HG02981 (cell line): Measurements from ENCODE around the gene MKNK2.

Experiments used
- ATAC-seq: cut with Tn5 transposase; IDR thresholded peaks from one replicate; pipeline ENCODE4 v1.9.1; 2021; ENCODE audit warnings: mild to moderate bottlenecking, moderate library complexity; ENCODE audit not compliant: unreplicated experiment

MKNK2 gene

DNA sequence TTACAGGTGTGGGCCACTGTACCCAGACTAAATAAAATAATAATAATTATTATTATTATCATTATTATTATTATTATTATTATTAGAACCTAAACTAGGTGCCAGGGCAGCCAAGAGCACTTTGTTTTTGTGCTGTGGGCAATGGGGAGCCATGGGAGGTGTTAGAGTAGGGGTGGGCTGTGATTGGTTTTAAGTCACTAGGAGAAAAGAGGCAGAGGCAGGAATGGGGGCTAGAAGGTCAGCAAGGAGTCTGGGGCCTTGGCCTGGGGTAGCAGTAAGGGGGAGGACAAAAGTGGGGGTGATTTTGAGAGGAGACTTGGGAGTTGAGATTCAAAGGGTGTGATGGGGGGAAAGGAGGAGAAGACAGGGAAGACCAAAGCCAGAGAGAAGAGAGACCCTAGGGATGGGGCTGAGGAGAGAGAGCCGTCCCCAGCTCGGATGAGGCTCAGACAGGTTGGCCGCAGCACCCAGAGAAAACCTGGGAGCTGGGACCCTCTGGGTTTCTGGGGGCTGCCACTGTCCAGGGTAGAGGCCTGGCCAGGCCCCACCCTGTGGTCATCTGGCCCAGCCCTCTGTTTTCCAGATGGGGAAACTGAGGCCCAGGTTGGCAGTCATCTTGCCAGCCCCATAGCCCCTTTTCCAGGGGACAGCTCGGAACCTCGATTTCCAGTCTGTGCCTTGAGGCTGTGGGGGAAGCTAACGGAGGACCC lies 17.8 kb downstream of the MKNK2 start:
- no peak for ATAC-seq

- no peak for ATAC-seq
Measured at GRCh38 chr19:2032296-2032941, 18.6 kb downstream of the MKNK2 start.

DNA sequence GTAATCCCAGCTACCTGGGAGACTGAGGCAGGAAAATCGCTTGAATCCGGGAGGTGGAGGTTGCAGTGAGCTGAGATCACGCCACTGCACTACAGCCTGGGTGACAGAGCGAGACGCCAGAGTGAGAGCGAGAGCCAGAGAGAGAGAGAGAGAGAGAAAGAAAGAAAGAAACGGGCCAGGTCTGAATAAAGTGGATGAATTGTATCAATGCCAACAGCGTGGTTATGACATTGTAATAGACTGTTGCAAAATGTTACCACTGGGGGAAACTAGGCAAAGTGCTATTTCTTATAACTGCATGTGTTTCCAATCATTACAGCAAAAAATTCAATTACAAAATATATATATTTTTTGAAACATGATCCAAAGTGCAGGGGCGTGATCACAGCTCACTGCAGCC lies 23.7 kb downstream of the MKNK2 start:
- ATAC-seq = no peak

DNA sequence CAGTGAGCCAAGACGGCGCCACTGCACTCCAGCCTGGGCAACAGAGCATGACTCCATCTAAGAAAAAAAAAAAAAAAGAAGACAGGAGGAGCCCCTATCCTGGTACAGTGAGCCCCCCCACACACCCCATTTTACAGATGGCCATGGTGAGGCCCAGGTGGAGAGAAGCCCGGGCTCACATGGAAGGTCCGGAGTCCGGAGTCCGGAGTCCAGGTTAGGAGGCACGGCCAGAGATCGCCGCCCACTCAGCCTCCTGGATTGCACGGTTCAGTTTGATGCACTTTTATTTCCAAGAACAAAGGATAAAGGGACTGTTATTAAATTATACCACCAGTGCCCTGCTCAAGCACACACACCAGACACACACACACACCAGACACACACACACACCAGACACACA lies 24.3 kb downstream of the MKNK2 start:
- ATAC-seq = no peak

DNA sequence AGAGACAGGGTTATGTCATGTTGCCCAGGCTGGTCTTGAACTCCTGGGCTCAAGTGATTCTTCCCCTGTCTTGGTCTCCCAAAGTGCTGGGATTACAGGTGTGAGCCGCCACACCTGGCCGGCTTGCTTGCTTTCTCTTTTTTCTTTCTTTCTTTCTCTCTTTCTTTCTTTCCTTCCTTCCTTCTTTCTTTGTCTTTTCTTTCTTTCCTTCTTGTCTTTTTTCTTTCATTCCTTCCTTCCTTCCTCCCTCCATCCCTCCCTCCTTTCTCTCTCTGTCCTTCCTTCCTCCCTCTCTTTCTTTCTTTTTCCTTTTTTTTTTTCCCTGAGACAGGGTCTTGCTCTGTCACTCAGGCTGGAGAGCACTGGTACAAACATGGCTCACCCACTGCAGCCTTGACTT lies 28.8 kb downstream of the MKNK2 start:
- ATAC-seq = no peak

GRCh38 chr19:2021453-2022140 lies 29.4 kb downstream of the MKNK2 start:
- no peak for ATAC-seq

GRCh38 chr19:2018752-2019151 lies 32.3 kb downstream of the MKNK2 start:
- no peak for ATAC-seq

DNA sequence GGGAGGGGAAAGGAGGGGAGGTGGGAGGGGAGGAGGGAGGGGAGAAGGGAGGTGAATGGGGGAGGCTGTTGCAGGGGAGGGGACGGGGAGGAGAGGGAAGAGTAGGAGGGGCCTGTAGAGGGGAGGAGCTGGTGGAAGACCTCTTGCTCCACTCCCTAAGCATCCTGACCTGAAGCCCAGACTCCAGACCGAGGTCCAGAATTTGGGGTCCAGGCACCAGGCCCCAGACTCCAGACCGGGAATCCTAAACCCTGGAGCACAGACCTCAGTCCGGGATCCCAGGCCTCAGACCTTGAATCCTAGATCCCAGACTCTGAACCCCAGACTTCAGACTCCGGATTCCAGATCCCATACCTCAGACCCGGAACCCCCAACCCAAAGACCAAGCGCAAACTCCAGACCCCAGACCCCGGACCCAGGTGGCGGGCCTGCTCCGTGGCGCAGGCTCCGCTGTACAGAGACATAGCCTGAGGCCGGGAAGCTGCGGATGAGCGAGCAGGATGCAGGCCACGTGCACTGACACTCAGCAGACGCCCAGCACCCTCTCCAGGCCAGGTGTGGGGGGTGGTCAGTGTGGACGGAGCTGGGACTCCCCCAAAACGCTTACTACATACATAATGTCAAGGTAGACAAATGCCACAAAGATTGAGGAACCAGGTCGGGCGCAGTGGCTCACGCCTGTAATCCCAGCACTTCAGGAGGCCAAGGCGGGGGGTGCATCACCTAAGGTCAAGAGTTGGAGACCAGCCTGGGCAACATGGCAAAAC lies 34.8 kb downstream of the MKNK2 start:
- ATAC-seq = no peak

GRCh38 chr19:2015608-2015950 lies 35.5 kb downstream of the MKNK2 start, which contains the start of gene BTBD2:
Gene BTBD2, minus strand, starts transcription at chr19:2015714. Its CDS starts 11 bp downstream, at chr19:2015703.
- ATAC-seq = no peak

DNA sequence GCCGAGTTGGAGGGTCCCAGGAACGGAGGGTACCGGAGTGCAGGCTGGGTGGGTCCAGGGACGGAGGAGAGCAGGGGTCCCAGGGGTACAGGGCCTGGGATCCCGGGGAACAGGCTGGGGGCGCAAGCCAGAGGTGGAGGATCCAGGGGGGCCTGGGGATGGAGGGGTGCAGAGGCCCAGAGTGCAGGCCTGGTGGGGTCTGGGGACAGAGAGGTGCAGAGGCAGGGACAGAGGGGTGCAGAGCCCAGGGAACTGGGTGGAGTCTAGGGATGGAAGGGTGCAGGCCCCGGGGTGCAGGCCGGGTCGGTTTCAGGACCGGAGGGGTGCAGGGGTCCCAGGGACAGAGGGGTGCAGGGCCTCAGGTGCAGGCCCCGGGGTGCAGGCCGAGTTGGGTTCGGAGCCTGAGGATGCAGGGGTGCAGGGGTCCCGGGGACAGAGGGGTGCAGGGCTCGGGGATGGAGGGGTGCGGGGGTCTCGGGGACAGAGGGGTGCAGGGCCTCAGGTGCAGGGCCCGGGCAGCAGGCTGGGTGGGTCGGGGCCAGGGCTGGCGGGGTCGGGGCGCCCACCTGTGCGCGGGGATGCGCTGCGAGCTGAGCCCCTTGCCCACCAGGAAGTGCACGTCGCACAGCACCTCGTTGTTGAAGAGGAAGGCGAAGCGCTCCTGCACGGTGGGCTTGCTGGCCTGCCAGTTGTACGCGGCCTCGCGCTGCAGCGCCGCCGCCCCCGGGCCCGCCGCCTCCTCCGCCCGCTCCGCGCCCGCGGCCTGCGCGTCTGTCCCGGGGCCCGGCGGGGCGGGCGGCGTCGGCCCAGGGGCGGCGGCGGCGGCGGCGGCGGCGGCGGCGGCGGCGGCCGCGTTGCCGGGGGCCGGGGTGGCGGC lies 36.1 kb downstream of the MKNK2 start:
- ATAC-seq = no peak

DNA sequence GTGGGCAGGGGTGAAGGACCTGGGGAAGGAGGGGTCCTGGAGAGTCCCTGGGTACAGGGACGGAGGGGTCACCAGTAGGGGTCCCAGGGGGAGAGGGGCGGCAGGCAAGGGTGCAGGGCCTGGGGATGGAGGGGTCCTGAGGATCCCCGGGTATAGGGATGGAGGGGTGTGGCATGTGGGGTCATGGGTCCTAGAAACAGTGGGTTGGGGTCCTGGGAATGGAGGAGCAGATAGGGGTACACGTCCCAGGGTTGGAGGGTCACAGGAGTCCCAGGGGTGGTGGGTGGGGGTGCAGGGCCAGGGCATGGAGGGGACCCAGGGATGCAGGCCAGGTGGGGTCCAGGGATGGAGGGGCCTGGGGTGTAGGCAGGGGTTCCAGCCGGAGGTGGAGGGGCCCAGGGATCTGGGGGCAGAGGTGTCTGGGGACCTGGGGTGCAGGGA lies 36.9 kb downstream of the MKNK2 start:
- no peak for ATAC-seq

DNA sequence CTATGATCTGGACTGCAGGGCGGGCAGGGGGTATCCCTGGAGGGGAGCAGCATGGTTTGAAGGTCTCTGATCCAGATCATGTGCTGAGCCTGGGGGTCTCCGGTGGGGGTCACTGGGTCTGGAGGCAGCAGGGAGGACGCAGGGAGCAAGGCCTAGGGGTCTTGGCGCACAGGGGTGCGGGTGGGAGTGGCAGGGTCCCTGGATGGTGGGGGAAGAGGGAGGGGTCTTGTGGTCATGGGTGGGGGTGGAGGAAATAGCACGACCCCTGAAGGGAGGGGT lies 37.4 kb downstream of the MKNK2 start:
- ATAC-seq = no peak

GRCh38 chr19:2012941-2013682 lies 37.9 kb downstream of the MKNK2 start:
- no peak for ATAC-seq

DNA sequence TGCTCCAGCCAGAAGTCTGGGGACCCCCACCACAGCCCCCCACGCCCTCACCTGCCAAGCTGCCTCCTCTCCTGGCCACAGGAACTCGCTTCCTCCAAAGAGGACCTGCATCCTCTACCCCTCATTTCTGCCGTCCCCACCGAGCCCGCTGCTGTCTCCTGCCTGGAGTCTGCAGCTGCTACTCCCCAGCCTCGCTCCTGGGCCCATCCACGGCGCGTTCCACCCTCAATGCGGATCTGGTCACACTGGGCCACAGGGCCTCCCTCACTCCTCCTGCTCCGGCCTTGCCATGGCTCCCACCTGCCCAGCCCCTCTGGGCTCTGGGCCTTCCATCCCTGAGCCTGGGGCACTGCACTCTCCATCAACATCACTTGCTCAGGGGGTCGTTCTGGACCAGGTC lies 39.9 kb downstream of the MKNK2 start:
- ATAC-seq = no peak

DNA sequence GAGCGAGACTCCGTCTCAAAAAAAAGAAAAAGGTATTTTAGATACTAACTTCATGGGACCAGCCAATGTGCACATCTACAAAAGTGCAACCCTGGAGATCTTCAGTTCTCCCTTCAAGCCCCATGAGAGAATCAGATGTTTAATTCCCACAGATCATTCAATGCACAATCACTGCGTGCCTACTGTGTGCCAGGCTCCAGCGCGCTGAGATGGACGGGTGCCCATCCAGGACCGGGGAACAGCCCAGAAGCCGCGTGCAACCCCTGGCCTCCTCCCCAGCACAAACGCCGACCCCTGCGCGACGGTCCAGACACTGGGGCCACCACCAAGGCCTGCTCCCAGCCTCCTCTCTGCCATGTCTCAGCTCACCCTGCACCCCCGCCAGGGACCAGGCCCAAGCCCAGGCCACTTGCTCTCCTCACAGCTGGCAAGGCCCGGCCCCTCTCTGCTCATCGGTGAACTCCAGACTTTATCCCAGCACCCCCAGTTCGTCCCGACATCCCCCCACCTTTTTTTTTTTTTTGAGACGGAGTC lies 40.8 kb downstream of the MKNK2 start:
- no peak for ATAC-seq

DNA sequence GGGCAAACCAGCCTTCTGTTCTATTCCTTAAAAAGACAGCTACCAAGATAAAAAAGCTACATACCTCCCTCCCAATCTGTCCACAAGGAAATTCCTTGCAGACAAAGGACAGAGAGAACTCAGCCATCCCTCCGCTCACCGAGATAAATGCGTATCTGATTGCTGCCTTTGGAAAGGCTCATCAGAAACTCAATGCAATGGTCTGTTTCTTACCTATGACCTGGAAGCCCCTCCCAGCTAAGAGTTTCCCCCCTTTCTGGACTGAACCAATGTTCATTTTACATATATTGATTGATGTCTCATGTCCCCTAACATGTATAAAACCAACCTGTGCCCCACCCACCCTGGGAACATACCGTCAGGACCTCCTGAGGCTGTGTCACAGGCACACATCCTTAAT lies 47.2 kb downstream of the MKNK2 start:
- no peak for ATAC-seq

DNA sequence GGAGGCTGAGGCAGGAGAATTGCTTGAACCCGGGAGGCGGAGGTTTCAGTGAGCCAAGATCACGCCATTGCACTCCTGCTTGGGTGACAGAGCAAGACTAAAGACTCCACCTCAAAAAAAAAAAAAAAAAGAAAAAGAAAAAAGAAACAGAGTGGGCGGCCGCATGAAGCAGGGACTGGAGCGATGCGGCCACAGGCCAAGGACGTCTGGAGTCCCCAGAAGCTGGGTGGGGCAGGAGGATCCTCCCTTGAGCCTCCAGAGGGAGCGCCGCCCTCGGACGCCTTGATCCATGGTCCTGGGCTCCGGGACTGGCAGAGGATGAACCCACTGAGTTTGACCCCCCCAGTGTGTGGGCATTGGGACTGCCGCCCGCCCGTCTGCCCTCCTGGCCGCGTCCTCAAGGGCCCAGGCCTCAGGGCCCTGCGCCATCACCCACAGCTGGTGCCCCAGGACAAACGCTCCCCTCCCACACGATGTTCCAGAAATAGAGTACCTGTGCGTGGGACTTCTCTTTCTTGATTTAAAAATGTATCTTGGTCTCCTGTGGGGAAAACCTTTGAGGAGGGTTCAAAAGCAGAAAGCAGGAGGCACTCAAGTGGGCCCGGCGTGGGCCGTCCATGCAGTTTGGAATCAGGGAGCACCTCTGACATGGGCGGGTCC lies 51.1 kb downstream of the MKNK2 start:
- ATAC-seq = no peak

GRCh38 chr19:1998712-1999708 lies 52.0 kb downstream of the MKNK2 start:
- ATAC-seq = no peak
